ENCODE data around the gene STATH.

DNA sequence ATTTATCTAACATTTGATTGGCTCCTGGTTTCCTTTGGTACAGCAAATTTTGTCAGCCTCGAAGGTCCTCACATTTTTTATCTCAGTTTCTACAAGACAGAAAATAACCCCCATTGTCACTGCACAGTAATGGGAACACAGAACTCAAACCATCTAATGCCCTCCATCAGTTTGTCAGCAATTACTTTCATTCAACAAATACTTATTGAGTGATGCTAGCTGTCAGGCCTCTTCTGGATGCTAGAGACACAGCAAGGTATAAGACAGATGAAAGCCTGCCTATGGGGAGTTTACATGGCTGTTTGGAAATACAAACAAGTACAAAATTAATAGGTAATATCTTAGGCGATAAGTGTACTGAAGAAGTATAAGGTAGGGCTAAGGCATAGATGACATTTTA lies 27.5 kb downstream of the STATH start:
- TF ChIP-seq, protein P1, sequence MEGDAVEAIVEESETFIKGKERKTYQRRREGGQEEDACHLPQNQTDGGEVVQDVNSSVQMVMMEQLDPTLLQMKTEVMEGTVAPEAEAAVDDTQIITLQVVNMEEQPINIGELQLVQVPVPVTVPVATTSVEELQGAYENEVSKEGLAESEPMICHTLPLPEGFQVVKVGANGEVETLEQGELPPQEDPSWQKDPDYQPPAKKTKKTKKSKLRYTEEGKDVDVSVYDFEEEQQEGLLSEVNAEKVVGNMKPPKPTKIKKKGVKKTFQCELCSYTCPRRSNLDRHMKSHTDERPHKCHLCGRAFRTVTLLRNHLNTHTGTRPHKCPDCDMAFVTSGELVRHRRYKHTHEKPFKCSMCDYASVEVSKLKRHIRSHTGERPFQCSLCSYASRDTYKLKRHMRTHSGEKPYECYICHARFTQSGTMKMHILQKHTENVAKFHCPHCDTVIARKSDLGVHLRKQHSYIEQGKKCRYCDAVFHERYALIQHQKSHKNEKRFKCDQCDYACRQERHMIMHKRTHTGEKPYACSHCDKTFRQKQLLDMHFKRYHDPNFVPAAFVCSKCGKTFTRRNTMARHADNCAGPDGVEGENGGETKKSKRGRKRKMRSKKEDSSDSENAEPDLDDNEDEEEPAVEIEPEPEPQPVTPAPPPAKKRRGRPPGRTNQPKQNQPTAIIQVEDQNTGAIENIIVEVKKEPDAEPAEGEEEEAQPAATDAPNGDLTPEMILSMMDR (IDR thresholded peaks at IDR 0.05; ENCODE audit: insufficient read depth, low read length, poor library complexity, severe bottlenecking), result no peak
- no peak for TF ChIP-seq EZH2phosphoT487 (conservative IDR thresholded peaks at IDR 0.05; ENCODE audit: low read length)
